A549 (cell line): Measurements from ENCODE around the gene CD164L2. TPM values are rescaled to one million over a fixed set of nuclear protein-coding genes. Genes with fewer than 3 reads are reported as not detected.

ENCODE experiments used
- ATAC-seq, 2 experiments: fragments of 200-7000 bp in 1 of 2; fragments of >200 bp in 1 of 2; cut with Nextera tagmentation in 1 of 2; cut with Tn5 transposase in 1 of 2; 3 replicates each; pipeline versions ENCODE4 v1.8.0 to v1.9.1; 2018 to 2020; ENCODE audit warnings: mild to moderate bottlenecking in 1 of 2, moderate library complexity in 1 of 2
- CTCF ChIA-PET: fragments of 300-600 bp; sonication (Branson Sonifier 250); formaldehyde crosslinking; extraction: SDS; loops from one replicate; lab custom pipeline; 2021; ENCODE audit warnings: antibody characterized with exemption, inconsistent platforms; lab: Yijun Ruan, JAX
- POLR2A ChIA-PET: fragments of 350-600 bp; formaldehyde crosslinking; extraction: SDS; loops from one replicate; lab custom pipeline; 2021; ENCODE audit warnings: antibody characterized with exemption, inconsistent platforms; lab: Yijun Ruan, JAX
- DNase-seq, 2 experiments: peaks; one replicate each; pipeline versions ENCODE4 v3.0.0 to v3.0.0-alpha.2; 2011 to 2016; ENCODE audit warnings: low read depth in 1 of 2, low spot score in 1 of 2
- FAIRE-seq: peaks from 2 replicates; lab custom pipeline; 2011; peaks lifted over from hg19 to GRCh38; lab: Jason Lieb, UNC
- H3K27ac ChIP-seq, 2 experiments: fragments of >200 bp; sonication (Bioruptor Twin); formaldehyde crosslinking; 3 replicates each; pipeline ENCODE4 v1.5.1; 2016 to 2017
- H3K4me1 ChIP-seq: fragments of >200 bp; sonication (Bioruptor Twin); formaldehyde crosslinking; 3 replicates; pipeline ENCODE4 v1.6.1; 2016
- H3K4me2 ChIP-seq: fragments of >200 bp; sonication (Bioruptor Twin); formaldehyde crosslinking; 3 replicates; pipeline ENCODE4 v1.6.1; 2016
- H3K4me3 ChIP-seq: fragments of >200 bp; sonication (Bioruptor Twin); formaldehyde crosslinking; 3 replicates; pipeline ENCODE4 v1.5.1; 2016
- H3K9me3 ChIP-seq: fragments of >200 bp; sonication (Bioruptor Twin); formaldehyde crosslinking; 3 replicates; pipeline ENCODE4 v1.6.1; 2016
- BCL3 ChIP-seq: fragments of >200 bp; sonication (Bioruptor Twin); formaldehyde crosslinking; IDR thresholded peaks from 3 replicates; pipeline ENCODE4 v1.6.1; 2016
- CBX8 ChIP-seq: fragments of 200-600 bp; sonication (generic); IDR thresholded peaks from 2 replicates; pipeline ENCODE4 v1.6.1; 2016
- CHD4 ChIP-seq: fragments of 200-600 bp; sonication (generic); IDR thresholded peaks from 2 replicates; pipeline ENCODE4 v1.6.1; 2016; ENCODE audit warnings: antibody characterized with exemption, mild to moderate bottlenecking, borderline replicate concordance
- CTCF ChIP-seq: fragments of >200 bp; sonication (Bioruptor Twin); formaldehyde crosslinking; IDR thresholded peaks from 3 replicates; pipeline ENCODE4 v1.5.1; 2016
- E2F6 ChIP-seq: IDR thresholded peaks from 2 replicates; pipeline ENCODE4 v1.6.1; 2012; ENCODE audit warnings: low read depth, borderline replicate concordance
- EHMT2 ChIP-seq: fragments of 200-600 bp; sonication (generic); IDR thresholded peaks from 2 replicates; pipeline ENCODE4 v1.6.1; 2016; ENCODE audit warnings: antibody characterized with exemption, low read depth, mild to moderate bottlenecking, moderate library complexity
- FOSL2 ChIP-seq, 2 experiments: fragments of 450-650 bp in 1 of 2; fragments of >200 bp in 1 of 2; sonication (Bioruptor Twin) in 1 of 2; formaldehyde crosslinking; IDR thresholded peaks; 2 replicates each; pipeline versions ENCODE4 v1.5.0 to v1.6.1; 2016 to 2020; ENCODE audit warnings: mild to moderate bottlenecking in 1 of 2, moderate library complexity in 1 of 2
- HES2 ChIP-seq: fragments of >200 bp; sonication (Bioruptor Twin); formaldehyde crosslinking; IDR thresholded peaks from 2 replicates; pipeline ENCODE4 v1.6.1; 2016
- HEYL ChIP-seq: fragments of 250-450 bp; sonication (Bioruptor Pico); IDR thresholded peaks from 2 replicates; pipeline ENCODE4 v1.8.0; 2021; ENCODE audit warnings: mild to moderate bottlenecking, moderate library complexity
- HMGXB4 ChIP-seq: fragments of 250-450 bp; sonication (Bioruptor Pico); IDR thresholded peaks from 2 replicates; pipeline ENCODE4 v1.5.0; 2021; ENCODE audit warnings: mild to moderate bottlenecking, moderate library complexity, borderline replicate concordance
- HOXA7 ChIP-seq: fragments of 250-450 bp; sonication (Bioruptor Pico); IDR thresholded peaks from 2 replicates; pipeline ENCODE4 v1.5.0; 2020; ENCODE audit warnings: mild to moderate bottlenecking, moderate library complexity
- JUN ChIP-seq, 2 experiments: fragments of >200 bp; sonication (Bioruptor Twin); formaldehyde crosslinking; IDR thresholded peaks; 2 replicates in 1 of 2; 3 replicates in 1 of 2; pipeline ENCODE4 v1.6.1; 2016 to 2017
- MAZ ChIP-seq: fragments of 150-350 bp; IDR thresholded peaks from 2 replicates; pipeline ENCODE4 v1.6.1; 2014; ENCODE audit warnings: antibody characterized with exemption, low read depth, low read length, borderline replicate concordance
- RAD21 ChIP-seq, 2 experiments: fragments of >200 bp in 1 of 2; sonication (Bioruptor Twin) in 1 of 2; formaldehyde crosslinking in 1 of 2; IDR thresholded peaks in 1 of 2; conservative IDR thresholded peaks in 1 of 2; 2 replicates in 1 of 2; 3 replicates in 1 of 2; pipeline ENCODE4 v1.6.1; 2012 to 2018; ENCODE audit warnings: inconsistent platforms in 1 of 2
- RARB ChIP-seq: fragments of 250-450 bp; sonication (Bioruptor Pico); IDR thresholded peaks from 2 replicates; pipeline ENCODE4 v1.8.0; 2021; ENCODE audit warnings: mild to moderate bottlenecking, moderate library complexity
- RCOR1 ChIP-seq: fragments of 150-350 bp; IDR thresholded peaks from 2 replicates; pipeline ENCODE4 v1.6.1; 2014; ENCODE audit warnings: antibody characterized with exemption, low read length, low read depth
- RFX5 ChIP-seq: fragments of 450-650 bp; IDR thresholded peaks from 2 replicates; pipeline ENCODE4 v1.7.1; 2014; ENCODE audit warnings: antibody characterized with exemption, mild to moderate bottlenecking, moderate library complexity
- SMC3 ChIP-seq: fragments of >200 bp; sonication (Bioruptor Twin); formaldehyde crosslinking; IDR thresholded peaks from 3 replicates; pipeline ENCODE4 v1.6.1; 2018; ENCODE audit warnings: inconsistent platforms
- SREBF2 ChIP-seq: fragments of 450-650 bp; IDR thresholded peaks from 2 replicates; pipeline ENCODE4 v1.6.1; 2014; ENCODE audit warnings: mild to moderate bottlenecking, moderate library complexity
- WGBS: methylation state at CpG from one replicate; pipeline ENCODE4 v1.1.6; 2017; ENCODE audit errors: missing lambda C conversion rate; 5-methylcytosine and 5-hydroxymethylcytosine counted together
- polyA plus RNA-seq, 4 experiments: library from polyadenylated mRNA; depleted of rRNA in 3 of 4; stranded (reverse); fragments of >200 nt; fragmentation: RNase III in 1 of 4; extraction: RNeasy Plus Mini Kit Qiagen cat#74134 plus additional on column Dnase treatment in 1 of 4; gene quantifications; 2 replicates in 3 of 4; 3 replicates in 1 of 4; pipeline ENCODE4 v1.2.3, GENCODE V29; 2011 to 2017

CD164L2 gene
- polyA plus RNA-seq, 2 of the 4 experiments (the other 2 are of a cell fraction) = not detected

GRCh38 chr1:27395441-27396195 is 12.5 kb upstream of the CD164L2 start:
- under 1% methylated on average over 9 of the region's 10 CpGs for WGBS
- ChIA-PET CTCF (interaction anchor here (0.6 to 9.6 kb wide), 30 partner anchors 10 to 448 kb away, joined by 3 to 158 read pairs (median 5); partner anchors contain the start of gene MAP3K6), POLR2A (interaction anchor here (1.8 kb wide), 1 partner anchor 30 kb away, joined by 13 read pairs; the partner anchor contains the start of gene MAP3K6)
- Histone ChIP-seq H3K4me2 (no peak overlapping the region), H3K4me1 (peaks cover 27% of the 10 kb centered on the region), H3K4me3 (no peak overlapping the region), H3K9me3 (no peaks in the 10 kb centered on the region), H3K27ac (peak overlapping the region in 1 of 2 experiments; percentile 52; a peak in 2 of 6 replicates)
- TF ChIP-seq RAD21 (conservative IDR thresholded peaks at IDR 0.05 in 1 of 2, IDR thresholded peaks at IDR 0.05 in 1 of 2) = peak; percentile 76 to 77
- TF ChIP-seq SMC3 = peak; percentile 71
- no peak for TF ChIP-seq E2F6
- TF ChIP-seq RCOR1 = no peak
- no peak for TF ChIP-seq HEYL
- peak; percentile 77 for TF ChIP-seq CTCF
- DNase-seq = peak; percentile 55
- ATAC-seq = peak; percentile 44 to 63; a peak in 4 of 6 replicates
- no peak for FAIRE-seq

GRCh38 chr1:27394925-27395324 is 11.8 kb upstream of the CD164L2 start:
- TF ChIP-seq RFX5 = no peak
- TF ChIP-seq SREBF2 = no peak

GRCh38 chr1:27394282-27394658 is 11.1 kb upstream of the CD164L2 start:
- no peak overlapping the region for H3K4me2 ChIP-seq
- FAIRE-seq (no peak), ATAC-seq (no peak), DNase-seq (no peak)
- no peak overlapping the region for H3K4me3 ChIP-seq
- WGBS = 98% methylated on average over 8 of the region's 9 CpGs
- POLR2A ChIA-PET = interaction anchor here (1.8 kb wide), 1 partner anchor 28 kb away, joined by 13 read pairs; the partner anchor contains the start of gene MAP3K6
- no peak overlapping the region for H3K27ac ChIP-seq
- no peaks in the 10 kb centered on the region for H3K9me3 ChIP-seq
- CTCF ChIA-PET = interaction anchor here (0.7 to 9.6 kb wide), 19 partner anchors 12 to 350 kb away, joined by 3 to 158 read pairs (median 4); partner anchors contain the start of gene MAP3K6
- peaks cover 27% of the 10 kb centered on the region for H3K4me1 ChIP-seq
- TF ChIP-seq HOXA7 (CRISPR knock-in tag) (no peak), RARB (CRISPR knock-in tag) (no peak)
- TF ChIP-seq, all 56 proteins: peak for 0

More at GRCh38 chr1:27394925-27395324, 11.8 kb upstream of the CD164L2 start:
- Histone ChIP-seq H3K9me3 (no peaks in the 10 kb centered on the region), H3K4me1 (peaks cover 27% of the 10 kb centered on the region), H3K4me2 (no peak overlapping the region), H3K27ac (no peak overlapping the region), H3K4me3 (no peak overlapping the region)
- 91% methylated on average over 1 of the region's 1 CpG for WGBS
- ATAC-seq (no peak), DNase-seq (no peak), FAIRE-seq (no peak)
- CTCF ChIA-PET = interaction anchor here (0.7 to 9.6 kb wide), 28 partner anchors 11 to 349 kb away, joined by 3 to 158 read pairs (median 4); partner anchors contain the start of gene MAP3K6
- POLR2A ChIA-PET = interaction anchor here (1.8 kb wide), 1 partner anchor 29 kb away, joined by 13 read pairs; the partner anchor contains the start of gene MAP3K6

- ATAC-seq = no peak
- no peak for DNase-seq
- CTCF ChIA-PET = interaction anchor here (0.6 to 9.6 kb wide), 8 partner anchors 21 to 349 kb away, joined by 3 to 158 read pairs (median 6); no protein-coding TSS in a partner anchor
- WGBS = 71% methylated on average over 5 of the region's 18 CpGs
- Histone ChIP-seq H3K9me3 (no peaks in the 10 kb centered on the region), H3K27ac (no peak overlapping the region), H3K4me2 (peak overlapping the region; percentile 64; the same call in 1 of the 3 replicates), H3K4me1 (peaks cover 22% of the 10 kb centered on the region), H3K4me3 (no peak overlapping the region)
- POLR2A ChIA-PET = interaction anchor here (0.6 to 1.4 kb wide), 3 partner anchors 27 to 93 kb away, joined by 3 read pairs; partner anchors contain the start of gene MAP3K6
- FAIRE-seq = no peak
- no peak for TF ChIP-seq CHD4
- no peak for TF ChIP-seq FOSL2 (IDR thresholded peaks at IDR 0.05)
- no peak for TF ChIP-seq FOSL2 (CRISPR knock-in tag; IDR thresholded peaks at IDR 0.05)
- TF ChIP-seq CBX8 = no peak
- no peak for TF ChIP-seq HES2
- TF ChIP-seq HMGXB4 = no peak
- TF ChIP-seq RARB (CRISPR knock-in tag) = no peak
- TF ChIP-seq JUN (IDR thresholded peaks at IDR 0.05) = no peak
- TF ChIP-seq MAZ = no peak
- no peak for TF ChIP-seq EHMT2
- no peak for TF ChIP-seq SMC3
- no peak for TF ChIP-seq RCOR1
- TF ChIP-seq BCL3 = no peak
Measured at GRCh38 chr1:27393641-27394281, 10.6 kb upstream of the CD164L2 start.
